SK-N-SH (cell line): ENCODE data around the gene ETV6. TPM values are rescaled to one million over a fixed set of nuclear protein-coding genes. Genes with fewer than 3 reads are reported as not detected.

Source experiments
- CTCF ChIA-PET: fragments of 300-600, 350-600 bp; formaldehyde crosslinking; extraction: SDS; loops from one replicate; lab custom pipeline; 2021; lab: Yijun Ruan, JAX
- POLR2A ChIA-PET: fragments of 350-600 bp; sonication (Branson Sonifier 250); formaldehyde crosslinking; extraction: SDS; loops from one replicate; lab custom pipeline; 2020; ENCODE audit warnings: antibody characterized with exemption, inconsistent platforms; lab: Yijun Ruan, JAX
- DNase-seq: peaks from one replicate; pipeline ENCODE4 v3.0.0; 2012
- H2AFZ ChIP-seq: fragments of 200-600 bp; sonication (generic); 2 replicates; pipeline ENCODE4 v1.8.1; 2016; ENCODE audit warnings: antibody characterized with exemption, mild to moderate bottlenecking, low read depth
- H3F3A ChIP-seq: fragments of 200-600 bp; sonication (generic); replicated peaks from 2 replicates; pipeline ENCODE3; 2016; ENCODE audit warnings: antibody characterized with exemption, mild to moderate bottlenecking; ENCODE audit not compliant: insufficient read depth
- H3K27ac ChIP-seq, 2 experiments: fragments of 200-500 bp in 1 of 2; fragments of 200-600 bp in 1 of 2; sonication (Bioruptor generic) in 1 of 2; sonication (generic), shearing (Covaris generic) in 1 of 2; 2 replicates each; pipeline versions ENCODE4 v1.5.1 to v1.6.1; 2014 to 2016; ENCODE audit warnings: low read depth in 2 of 2, inconsistent platforms in 1 of 2, low read length in 1 of 2, mild to moderate bottlenecking in 1 of 2, mixed read lengths in 1 of 2
- H3K27me3 ChIP-seq: fragments of 200-600 bp; sonication (generic), shearing (Covaris generic); 2 replicates; pipeline ENCODE4 v1.6.1; 2016; ENCODE audit warnings: mixed run types; ENCODE audit not compliant: insufficient read depth
- H3K36me3 ChIP-seq, 2 experiments: fragments of 200-500 bp in 1 of 2; fragments of 200-600 bp in 1 of 2; sonication (Bioruptor generic) in 1 of 2; sonication (generic) in 1 of 2; replicated peaks in 1 of 2; 2 replicates each; pipeline versions ENCODE3 to v1.5.1; 2014 to 2016; ENCODE audit warnings: low read length in 1 of 2, mild to moderate bottlenecking in 1 of 2; ENCODE audit not compliant: insufficient read depth in 2 of 2, control insufficient read depth in 1 of 2
- H3K4me1 ChIP-seq, 2 experiments: fragments of 200-500 bp in 1 of 2; fragments of 200-600 bp in 1 of 2; sonication (Bioruptor generic) in 1 of 2; sonication (generic), shearing (Covaris generic) in 1 of 2; 2 replicates each; pipeline versions ENCODE4 v1.5.1 to v1.6.1; 2014 to 2016; ENCODE audit warnings: low read depth in 1 of 2, low read length in 1 of 2, mixed run types in 1 of 2; ENCODE audit not compliant: insufficient read depth in 2 of 2, control insufficient read depth in 1 of 2
- H3K4me2 ChIP-seq: fragments of 200-600 bp; sonication (generic), shearing (Covaris generic); 2 replicates; pipeline ENCODE4 v1.6.1; 2017; ENCODE audit warnings: mixed run types
- H3K4me3 ChIP-seq, 2 experiments: fragments of 200-500 bp in 1 of 2; fragments of 200-600 bp in 1 of 2; sonication (Bioruptor generic) in 1 of 2; sonication (generic), shearing (Covaris generic) in 1 of 2; 2 replicates each; pipeline versions ENCODE4 v1.5.1 to v1.8.1; 2014 to 2016; ENCODE audit warnings: low read depth in 2 of 2, inconsistent platforms in 1 of 2, low read length in 1 of 2, mild to moderate bottlenecking in 1 of 2, mixed read lengths in 1 of 2, moderate library complexity in 1 of 2
- H3K79me2 ChIP-seq: fragments of 200-600 bp; sonication (generic); 2 replicates; pipeline ENCODE4 v1.8.1; 2017; ENCODE audit warnings: mild to moderate bottlenecking; ENCODE audit not compliant: insufficient read depth
- H3K9ac ChIP-seq: fragments of 200-600 bp; sonication (generic); 2 replicates; pipeline ENCODE4 v1.6.1; 2017; ENCODE audit warnings: mixed run types
- H3K9me2 ChIP-seq: fragments of 200-600 bp; sonication (generic); 2 replicates; pipeline ENCODE4 v1.6.1; 2017; ENCODE audit warnings: mixed run types
- H3K9me3 ChIP-seq: fragments of 200-600 bp; sonication (generic); 2 replicates; pipeline ENCODE4 v1.6.1; 2017; ENCODE audit warnings: mixed run types, mild to moderate bottlenecking, moderate library complexity
- H4K20me1 ChIP-seq: fragments of 200-600 bp; sonication (generic); 2 replicates; pipeline ENCODE4 v1.6.1; 2017; ENCODE audit warnings: mild to moderate bottlenecking, mixed run types; ENCODE audit not compliant: insufficient read depth
- CHD2 ChIP-seq: fragments of 150-350 bp; IDR thresholded peaks from 2 replicates; pipeline ENCODE4 v1.6.1; 2018; ENCODE audit warnings: low read length; ENCODE audit not compliant: partially characterized antibody
- CTCF ChIP-seq: fragments of 200-600 bp; sonication (generic); IDR thresholded peaks from 2 replicates; pipeline ENCODE4 v1.6.1; 2017; ENCODE audit warnings: antibody characterized with exemption, mild to moderate bottlenecking, moderate library complexity
- EZH2phosphoT487 ChIP-seq: fragments of 200-600 bp; sonication (generic); IDR thresholded peaks from 2 replicates; pipeline ENCODE4 v1.6.1; 2017; ENCODE audit warnings: low read depth, mixed run types, mild to moderate bottlenecking, antibody characterized with exemption, moderate library complexity, borderline replicate concordance
- MAX ChIP-seq: IDR thresholded peaks from 2 replicates; pipeline ENCODE4 v1.4.0; 2012; ENCODE audit warnings: low read depth
- POLR2AphosphoS5 ChIP-seq: IDR thresholded peaks from 2 replicates; pipeline ENCODE4 v1.6.1; 2012; ENCODE audit warnings: low read depth, low read length
- SIN3A ChIP-seq: IDR thresholded peaks from 2 replicates; pipeline ENCODE4 v1.6.1; 2012; ENCODE audit warnings: low read depth, mild to moderate bottlenecking, low read length, moderate library complexity, borderline replicate concordance
- SMC3 ChIP-seq: IDR thresholded peaks from 2 replicates; pipeline ENCODE4 v1.6.1; 2012; ENCODE audit warnings: low read depth, low read length, improper control_type of control experiment
- TAF1 ChIP-seq: IDR thresholded peaks from 2 replicates; pipeline ENCODE4 v1.6.1; 2012; ENCODE audit warnings: low read depth, mild to moderate bottlenecking, low read length, moderate library complexity, borderline replicate concordance
- TCF12 ChIP-seq: IDR thresholded peaks from 2 replicates; pipeline ENCODE4 v1.4.0; 2012
- YY1 ChIP-seq: IDR thresholded peaks from 2 replicates; pipeline ENCODE4 v1.4.0; 2012; ENCODE audit warnings: low read depth, mild to moderate bottlenecking
- WGBS: methylation state at CpG from one replicate; pipeline ENCODE4 v1.1.6; 2017; ENCODE audit warnings: low lambda C conversion rate; 5-methylcytosine and 5-hydroxymethylcytosine counted together
- polyA plus RNA-seq, 3 experiments: library from polyadenylated mRNA; depleted of rRNA; stranded (reverse); fragments of >200 nt; gene quantifications; 2 replicates each; pipeline ENCODE4 v1.2.3, GENCODE V29; 2012
- TF ChIP-seq, protein P1 (sequence below): IDR thresholded peaks from 2 replicates; pipeline ENCODE4 v1.6.1; 2012; ENCODE audit warnings: mild to moderate bottlenecking, low read depth, low read length, moderate library complexity

ETV6 gene
- polyA plus RNA-seq, 1 of the 3 experiments (the other 2 are of a cell fraction) = 4.0 TPM

GRCh38 chr12:11769723-11770514 lies 120.4 kb downstream of the ETV6 start:
- H3K27me3 ChIP-seq = no peaks in the 10 kb centered on the region
- no peak overlapping the region for H3K4me2 ChIP-seq
- H3K4me1 ChIP-seq = peaks cover 7 to 19% of the 10 kb centered on the region in 2 experiments
- 97% methylated on average over 8 of the region's 12 CpGs for WGBS
- no peak overlapping the region for H2AFZ ChIP-seq
- H3K79me2 ChIP-seq = peaks cover 56% of the 10 kb centered on the region
- H3K4me3 ChIP-seq = no peak overlapping the region
- H4K20me1 ChIP-seq = no peaks in the 10 kb centered on the region
- CTCF ChIA-PET = interaction anchor here (0.6 to 0.7 kb wide), 2 partner anchors 146 to 263 kb away, joined by 3 to 4 read pairs; no protein-coding TSS in a partner anchor
- POLR2A ChIA-PET = no interaction called here
- H3F3A ChIP-seq = peaks cover 5% of the 10 kb centered on the region
- H3K9me3 ChIP-seq = no peaks in the 10 kb centered on the region
- no peak overlapping the region for H3K9ac ChIP-seq
- DNase-seq = no peak
- H3K27ac ChIP-seq = no peak overlapping the region
- H3K36me3 ChIP-seq = peaks cover 4 to 10% of the 10 kb centered on the region in 2 experiments
- H3K9me2 ChIP-seq = no peaks in the 10 kb centered on the region
- TF ChIP-seq SMC3 (no peak), YY1 (no peak), TCF12 (no peak), POLR2AphosphoS5 (no peak), SIN3A (no peak), MAX (no peak), CTCF (no peak), TAF1 (no peak), EZH2phosphoT487 (no peak)
- TF ChIP-seq, protein P1, sequence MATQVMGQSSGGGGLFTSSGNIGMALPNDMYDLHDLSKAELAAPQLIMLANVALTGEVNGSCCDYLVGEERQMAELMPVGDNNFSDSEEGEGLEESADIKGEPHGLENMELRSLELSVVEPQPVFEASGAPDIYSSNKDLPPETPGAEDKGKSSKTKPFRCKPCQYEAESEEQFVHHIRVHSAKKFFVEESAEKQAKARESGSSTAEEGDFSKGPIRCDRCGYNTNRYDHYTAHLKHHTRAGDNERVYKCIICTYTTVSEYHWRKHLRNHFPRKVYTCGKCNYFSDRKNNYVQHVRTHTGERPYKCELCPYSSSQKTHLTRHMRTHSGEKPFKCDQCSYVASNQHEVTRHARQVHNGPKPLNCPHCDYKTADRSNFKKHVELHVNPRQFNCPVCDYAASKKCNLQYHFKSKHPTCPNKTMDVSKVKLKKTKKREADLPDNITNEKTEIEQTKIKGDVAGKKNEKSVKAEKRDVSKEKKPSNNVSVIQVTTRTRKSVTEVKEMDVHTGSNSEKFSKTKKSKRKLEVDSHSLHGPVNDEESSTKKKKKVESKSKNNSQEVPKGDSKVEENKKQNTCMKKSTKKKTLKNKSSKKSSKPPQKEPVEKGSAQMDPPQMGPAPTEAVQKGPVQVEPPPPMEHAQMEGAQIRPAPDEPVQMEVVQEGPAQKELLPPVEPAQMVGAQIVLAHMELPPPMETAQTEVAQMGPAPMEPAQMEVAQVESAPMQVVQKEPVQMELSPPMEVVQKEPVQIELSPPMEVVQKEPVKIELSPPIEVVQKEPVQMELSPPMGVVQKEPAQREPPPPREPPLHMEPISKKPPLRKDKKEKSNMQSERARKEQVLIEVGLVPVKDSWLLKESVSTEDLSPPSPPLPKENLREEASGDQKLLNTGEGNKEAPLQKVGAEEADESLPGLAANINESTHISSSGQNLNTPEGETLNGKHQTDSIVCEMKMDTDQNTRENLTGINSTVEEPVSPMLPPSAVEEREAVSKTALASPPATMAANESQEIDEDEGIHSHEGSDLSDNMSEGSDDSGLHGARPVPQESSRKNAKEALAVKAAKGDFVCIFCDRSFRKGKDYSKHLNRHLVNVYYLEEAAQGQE = no peak

DNA sequence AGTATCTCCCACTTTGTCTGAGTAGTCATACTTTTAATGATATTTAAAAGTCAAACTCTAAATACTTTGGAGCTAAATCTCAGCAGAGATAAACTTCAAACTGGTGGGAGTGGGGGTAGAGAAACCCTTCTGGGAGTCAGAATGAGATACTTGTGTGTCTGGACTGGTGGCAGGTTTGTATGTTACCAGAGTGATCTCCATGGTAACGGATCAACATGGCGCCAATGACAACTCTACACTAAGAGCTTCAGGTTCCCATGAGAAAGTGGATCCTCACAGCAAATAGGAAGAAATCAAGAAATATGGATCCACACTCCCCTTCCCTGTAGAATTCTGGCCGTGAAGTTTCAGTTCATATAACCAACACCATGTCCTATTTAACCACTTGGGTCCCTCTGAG lies 121.9 kb downstream of the ETV6 start:
- Histone ChIP-seq H3K4me2 (no peak overlapping the region), H2AFZ (no peak overlapping the region), H3F3A (peaks cover 5% of the 10 kb centered on the region), H3K36me3 (peaks cover 6 to 13% of the 10 kb centered on the region in 2 experiments), H3K9ac (no peak overlapping the region), H3K27ac (peak overlapping the region in 1 of 2 experiments; percentile 35; a peak in 1 of 4 replicates), H4K20me1 (no peaks in the 10 kb centered on the region), H3K79me2 (peaks cover 55% of the 10 kb centered on the region), H3K9me3 (no peaks in the 10 kb centered on the region), H3K9me2 (no peaks in the 10 kb centered on the region), H3K4me3 (no peak overlapping the region), H3K27me3 (no peaks in the 10 kb centered on the region), H3K4me1 (peaks cover 3 to 4% of the 10 kb centered on the region in 2 experiments; a peak in 3 of 4 replicates)
- 100% methylated on average over 3 of the region's 3 CpGs for WGBS
- no peak for TF ChIP-seq CHD2
- POLR2A ChIA-PET = no interaction called here
- no peak for DNase-seq
- CTCF ChIA-PET = no interaction called here
